Measurements from ENCODE around the gene PARVG.

Gene PARVG

DNA sequence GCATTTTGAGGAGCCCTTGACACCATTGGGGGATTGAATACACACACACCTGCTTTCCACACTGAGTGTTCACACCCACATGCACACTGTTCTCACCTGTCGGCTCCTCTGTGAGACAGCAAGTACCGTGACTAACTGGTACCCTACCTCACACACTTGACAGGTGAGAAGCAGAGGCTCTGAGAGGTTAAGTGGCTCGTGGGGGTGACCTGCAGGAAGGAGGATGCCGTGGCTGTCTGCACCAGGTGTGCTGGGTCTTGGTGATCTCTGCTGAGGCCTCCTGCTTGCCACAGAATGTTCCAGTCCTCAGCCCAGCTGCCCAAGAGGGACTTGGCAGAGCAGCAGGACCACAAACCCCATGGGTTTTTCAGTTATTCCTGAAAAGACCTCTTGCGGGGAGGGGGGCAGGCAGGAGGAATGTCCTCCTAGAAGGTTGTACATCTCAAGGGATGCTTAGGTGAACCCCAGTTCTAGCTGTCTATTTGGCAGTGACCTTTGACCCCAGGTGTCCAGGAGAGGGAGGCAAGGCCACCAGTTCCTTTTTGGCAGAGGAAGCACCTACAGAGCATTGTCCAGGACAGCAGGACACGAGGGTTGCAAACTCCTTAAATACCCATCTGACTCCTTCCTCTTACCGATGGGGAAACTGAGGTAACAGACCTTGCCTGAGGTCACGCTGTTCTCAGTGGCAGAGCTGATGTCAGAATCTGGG lies 66.0 kb downstream of the PARVG start:
- peak in 2 of 3 experiments; percentile 2 to 42 for DNase-seq

DNA sequence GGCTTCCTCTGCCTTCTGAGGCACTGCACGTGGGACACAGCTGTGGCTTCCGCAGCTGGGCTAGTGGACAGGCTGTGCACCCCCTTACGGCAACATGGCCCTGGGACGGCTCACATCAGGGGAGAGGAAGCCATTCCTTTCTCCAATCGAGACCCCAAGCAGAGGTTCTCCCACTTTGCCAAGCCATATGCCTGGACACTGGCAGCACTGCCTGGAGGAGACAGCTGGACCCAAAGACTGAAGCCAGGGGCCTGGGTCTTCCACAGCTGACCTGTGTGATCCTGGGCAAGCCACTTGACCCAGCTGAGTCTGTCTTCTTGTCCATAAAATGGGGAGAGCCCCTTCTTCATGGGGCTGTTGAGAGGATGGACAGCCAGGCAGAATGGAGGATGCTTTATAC lies 66.6 kb downstream of the PARVG start:
- no peak for DNase-seq

DNA sequence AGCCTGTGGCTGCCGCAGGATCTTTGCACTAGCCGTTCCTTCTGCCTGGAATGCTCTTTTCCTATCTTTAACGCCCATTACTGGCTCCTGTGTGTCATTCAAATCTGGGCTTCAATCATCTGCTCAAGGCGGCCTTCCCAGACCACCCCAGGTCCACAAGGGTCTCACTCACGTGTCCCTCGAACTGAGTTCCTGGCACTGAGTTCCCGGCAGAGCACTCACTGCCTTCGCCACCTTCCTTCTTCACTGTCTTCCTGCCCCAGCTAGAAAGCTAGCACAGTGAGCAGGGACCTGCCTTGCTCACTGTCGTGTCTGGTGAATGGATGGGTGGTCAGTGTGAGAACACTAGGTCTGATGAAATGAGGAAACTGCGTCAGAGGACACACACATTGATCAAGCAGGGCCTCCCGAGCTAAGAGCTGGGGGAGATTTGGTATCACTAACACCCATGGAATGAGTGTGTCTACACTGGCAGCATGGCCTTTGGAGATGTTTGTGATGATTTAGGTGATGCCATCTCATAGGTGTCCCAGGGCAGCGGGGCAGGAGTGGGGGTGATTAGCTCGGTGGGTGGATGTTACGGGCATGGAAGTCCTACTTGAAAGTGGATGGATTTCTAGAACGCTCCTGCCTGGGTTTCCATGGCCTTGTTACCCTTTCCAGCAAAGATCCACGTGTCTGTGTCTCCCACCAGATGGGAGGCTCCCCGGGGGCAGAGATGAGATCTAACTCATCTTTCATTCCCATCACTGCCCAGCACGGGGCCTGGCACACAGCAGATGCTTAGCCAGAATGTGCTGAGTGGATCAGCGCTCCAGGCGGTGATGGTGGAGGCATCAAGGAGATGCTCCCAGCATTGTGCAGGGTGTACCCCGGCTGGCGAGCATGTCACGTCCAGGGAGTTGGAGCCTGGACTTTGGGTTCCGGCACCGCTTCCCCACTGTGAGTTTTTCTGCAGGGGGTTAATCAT lies 67.5 kb downstream of the PARVG start:
- DNase-seq = no peak

DNA sequence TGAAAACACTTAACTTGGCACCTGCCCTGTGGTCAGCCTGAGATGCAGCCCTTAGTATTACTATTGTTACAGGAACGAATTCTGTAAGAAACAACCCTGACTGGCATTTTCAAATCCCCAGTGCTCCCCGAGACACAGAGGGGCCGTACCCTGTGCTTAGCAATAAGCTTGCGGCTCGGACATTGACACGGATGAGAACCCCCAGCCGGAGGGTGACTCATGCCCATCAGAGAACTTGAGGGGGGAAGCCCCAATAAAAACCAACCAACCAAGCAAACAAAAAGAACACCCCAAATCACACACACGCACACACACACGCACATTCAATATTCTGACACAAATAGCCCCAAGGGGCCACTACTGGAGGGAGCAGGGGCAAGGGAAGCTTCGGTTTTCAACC lies 68.2 kb downstream of the PARVG start:
- no peak for DNase-seq

DNA sequence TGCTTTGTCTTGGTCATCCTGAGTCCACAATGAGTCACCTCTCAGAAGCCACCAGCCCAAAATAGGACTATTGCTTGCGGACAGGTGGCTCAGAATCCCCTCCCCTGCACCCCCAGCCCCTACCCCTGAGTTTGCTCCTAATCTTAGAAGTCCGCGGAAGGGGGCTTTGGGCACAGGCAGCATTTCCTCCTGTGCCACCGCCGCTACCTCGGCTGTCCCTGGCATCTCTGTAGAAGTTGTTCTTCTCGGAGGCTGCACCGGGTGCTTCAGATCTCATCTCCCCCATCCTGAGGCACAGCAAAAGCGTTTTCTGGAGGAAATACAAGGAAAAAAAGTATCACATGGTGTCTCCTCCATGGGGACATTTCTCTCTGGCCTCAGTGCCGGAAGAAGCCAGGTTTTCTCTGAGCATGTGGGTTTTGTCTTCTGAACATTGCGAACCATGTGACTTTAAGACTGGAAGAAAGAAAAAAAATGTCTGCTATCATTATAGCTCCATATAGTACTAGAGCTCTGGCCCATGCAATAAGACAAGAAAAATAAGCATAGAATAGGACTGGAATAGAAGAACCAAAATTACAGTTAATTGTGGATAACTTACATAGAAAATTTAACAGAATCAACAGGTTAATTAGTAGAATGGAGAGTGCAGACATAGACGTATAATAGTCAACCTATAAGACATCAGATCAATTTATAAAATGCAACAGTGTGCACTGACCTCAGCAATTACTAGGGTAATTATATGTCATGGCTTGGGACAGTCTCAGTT lies 68.8 kb downstream of the PARVG start:
- DNase-seq = no peak

DNA sequence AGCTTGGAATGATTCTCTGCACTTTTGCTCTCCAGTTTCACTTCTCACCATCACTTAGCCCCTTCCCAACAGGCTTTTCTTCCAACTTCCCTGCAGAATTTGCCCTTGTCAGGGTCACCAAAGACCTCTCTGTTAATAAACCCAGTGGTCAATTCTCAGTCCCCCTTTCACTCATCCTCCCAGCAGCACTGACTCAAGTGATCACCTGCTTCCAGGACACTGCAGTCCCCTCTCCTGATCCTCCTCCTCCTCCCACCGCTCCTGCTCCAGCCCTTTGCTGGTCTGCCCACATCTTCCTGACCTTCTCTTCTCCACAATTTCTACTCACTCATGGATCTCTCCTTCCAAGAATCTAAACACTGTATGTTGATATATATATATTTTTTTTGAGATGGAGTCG lies 74.1 kb downstream of the PARVG start:
- no peak for DNase-seq

DNA sequence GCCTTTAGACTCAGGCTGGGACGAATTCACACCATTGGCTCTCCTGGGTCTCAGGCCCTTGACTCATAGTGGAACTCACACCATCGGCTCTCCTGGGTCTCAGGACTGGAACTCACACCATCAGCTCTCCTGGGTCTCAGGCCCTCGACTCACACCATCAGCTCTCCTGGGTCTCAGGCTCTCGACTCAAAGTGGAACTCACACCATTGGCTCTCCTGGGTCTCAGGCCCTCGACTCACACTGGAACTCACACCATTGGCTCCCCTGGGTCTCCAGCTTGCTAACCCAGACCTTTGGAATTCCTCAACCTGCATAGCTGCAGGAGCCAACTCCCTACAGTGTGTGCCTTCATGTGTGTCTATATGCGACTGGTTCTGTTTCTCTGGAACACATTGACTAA lies 75.4 kb downstream of the PARVG start:
- DNase-seq = no peak

DNA sequence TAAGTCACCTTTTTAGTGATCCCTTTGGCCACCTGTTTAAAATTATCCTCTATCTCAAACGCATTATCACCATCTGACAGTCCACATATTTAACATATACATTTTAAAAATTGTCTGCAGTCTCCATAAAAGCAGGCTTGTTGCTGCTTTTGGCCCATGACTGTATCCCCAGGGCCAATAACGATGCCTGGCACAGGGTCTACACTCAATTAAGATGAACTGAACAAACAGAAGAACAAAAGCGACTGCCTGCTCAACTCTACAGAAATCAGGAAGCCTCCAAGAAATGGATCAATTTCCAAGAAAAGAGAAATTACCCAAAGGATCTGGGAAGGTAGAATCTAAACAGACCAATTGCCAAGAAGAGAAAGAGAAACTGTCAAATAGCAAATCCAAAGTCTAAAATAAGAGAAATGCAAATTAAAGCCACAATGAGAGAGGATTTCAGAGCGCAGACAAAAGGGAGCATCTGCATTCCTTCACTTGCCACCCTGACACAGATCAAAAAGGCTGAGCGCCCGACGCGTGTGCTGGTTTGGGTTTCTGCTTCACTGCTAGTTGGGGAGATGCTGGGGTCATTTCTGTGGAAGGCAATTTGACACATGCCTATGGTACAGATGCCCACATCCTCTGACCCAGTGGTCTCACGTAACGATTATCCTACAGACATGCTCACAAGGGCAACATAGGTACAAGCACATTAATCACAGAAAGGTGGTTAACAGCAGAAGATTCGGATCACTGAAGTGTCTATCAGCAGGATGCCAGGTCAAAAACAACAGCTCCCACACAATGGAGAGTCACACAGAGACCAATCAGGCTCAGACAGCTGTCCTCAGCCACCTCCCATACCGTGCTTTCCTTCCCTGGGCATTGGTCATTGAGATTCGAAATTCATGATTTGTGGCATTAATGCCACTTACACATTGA lies 76.1 kb downstream of the PARVG start:
- peak in 1 of 3 experiments; percentile 8 for DNase-seq
